Neural progenitor cell (in vitro differentiated cells): ENCODE measurements around the gene ZNF628.

Experiments used
- CTCF ChIP-seq: fragments of 200-600 bp; sonication (generic); IDR thresholded peaks from 2 replicates; pipeline ENCODE4 v1.5.1; 2017; ENCODE audit warnings: antibody characterized with exemption, mild to moderate bottlenecking
- EZH2 ChIP-seq: fragments of 200-600 bp; sonication (generic); IDR thresholded peaks from 2 replicates; pipeline ENCODE4 v1.6.1; 2017; ENCODE audit warnings: antibody characterized with exemption, mild to moderate bottlenecking, moderate library complexity

- no peak for TF ChIP-seq CTCF
- TF ChIP-seq EZH2 = no peak
Observed at GRCh38 chr19:55485439-55486011, 9.1 kb downstream of the ZNF628 start.
